Left lobe of liver (tissue), 2 donors: Measurements from ENCODE around the gene SPESP1. TPM values are rescaled to one million over a fixed set of nuclear protein-coding genes. Genes with fewer than 3 reads are reported as not detected.

Experiments
- ATAC-seq: fragments of 200-7000 bp; cut with Tn5 transposase; one replicate; pipeline ENCODE4 v1.9.1; 2020; ENCODE audit warnings: mild to moderate bottlenecking, moderate library complexity
- DNase-seq: peaks from one replicate; pipeline ENCODE4 v3.0.0-alpha.2; 2020; ENCODE audit warnings: low spot score
- total RNA-seq: library from RNA; stranded (reverse); gene quantifications from one replicate; pipeline ENCODE4 v1.2.1, GENCODE V29; 2021
- donor health status: DM: no; HTN: no; CAD: no; lungs with moderate emphysema.
- donor health status: DM: no; HTN: yes; CAD: no.

SPESP1 gene
- 0.48 TPM for total RNA-seq

DNA sequence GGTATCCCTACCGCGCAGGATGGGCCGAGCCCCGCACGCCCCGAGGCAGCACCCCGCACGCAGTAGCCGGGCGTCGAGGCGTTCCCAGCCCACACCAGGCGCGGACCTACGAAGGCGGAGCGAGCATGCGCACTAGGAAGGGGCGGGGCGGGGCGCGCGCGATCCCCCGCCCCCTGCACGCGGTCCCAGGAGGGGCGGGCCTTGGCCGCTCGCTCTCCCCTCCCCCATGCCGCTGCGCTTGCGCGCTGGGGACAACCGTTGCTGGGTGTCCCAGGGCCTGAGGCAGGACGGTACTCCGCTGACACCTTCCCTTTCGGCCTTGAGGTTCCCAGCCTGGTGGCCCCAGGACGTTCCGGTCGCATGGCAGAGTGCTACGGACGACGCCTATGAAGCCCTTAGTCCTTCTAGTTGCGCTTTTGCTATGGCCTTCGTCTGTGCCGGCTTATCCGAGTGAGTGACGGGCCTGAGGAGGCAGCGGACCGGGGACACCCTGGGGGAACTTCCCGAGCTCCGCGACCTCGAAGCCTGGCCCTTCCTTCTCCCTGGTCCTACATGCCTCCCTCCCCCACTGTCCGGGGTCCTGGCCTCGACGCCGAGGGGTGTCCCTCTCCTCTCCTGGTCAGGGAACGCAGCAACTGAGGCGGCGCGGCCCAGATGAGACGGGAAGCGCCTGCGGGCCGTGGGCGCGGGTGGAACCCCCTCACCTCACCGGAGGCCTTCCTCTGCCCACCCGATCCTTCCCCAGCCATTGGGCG is at the start of gene SPESP1:
TSS of gene SPESP1 (plus strand) at position 258 of the 755 bp plus-strand sequence. CDS start at position 387, 129 bp downstream.
- peak; percentile 96 for ATAC-seq
- DNase-seq: peak; percentile 78

DNA sequence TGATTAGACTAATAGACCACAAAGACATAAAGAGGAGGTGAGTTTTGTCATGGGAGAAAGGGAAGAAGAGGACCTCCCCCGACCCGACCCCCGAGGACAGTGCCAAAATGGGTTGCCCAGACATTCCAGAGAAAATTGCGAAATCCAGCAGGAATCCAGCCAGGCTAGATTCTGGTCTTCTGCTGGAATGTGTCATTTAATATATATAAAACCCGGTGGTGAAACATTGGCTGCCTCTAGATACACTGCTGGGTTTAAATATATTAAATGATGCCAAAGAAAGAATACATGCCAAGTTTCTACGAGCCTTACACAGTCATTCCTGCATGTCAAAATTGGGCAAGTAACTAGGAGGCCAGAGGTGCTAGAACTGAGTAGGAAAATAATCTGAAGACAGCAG is 45.3 kb upstream of the SPESP1 start:
- DNase-seq (no peak), ATAC-seq (no peak)

DNA sequence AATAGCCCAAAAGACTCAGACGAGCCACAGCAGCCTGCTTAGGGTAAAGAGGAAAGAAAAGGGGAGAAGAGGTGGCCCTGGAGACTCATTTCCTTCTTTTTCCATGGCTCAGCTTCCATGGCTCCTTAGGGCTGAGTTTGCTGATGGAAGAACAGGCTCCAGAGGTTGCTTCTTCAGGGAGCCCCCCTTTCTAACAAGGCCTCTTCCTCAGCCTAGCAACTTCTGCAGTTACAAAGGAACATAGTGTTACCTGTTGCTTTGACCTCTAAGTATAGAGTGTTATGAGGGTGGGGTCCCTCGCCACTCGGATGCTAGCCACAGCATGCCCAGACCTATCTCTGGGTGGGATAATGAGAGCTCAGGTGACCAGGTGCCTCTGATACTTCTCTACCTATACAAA is 43.2 kb upstream of the SPESP1 start:
- no peak for ATAC-seq
- no peak for DNase-seq

DNA sequence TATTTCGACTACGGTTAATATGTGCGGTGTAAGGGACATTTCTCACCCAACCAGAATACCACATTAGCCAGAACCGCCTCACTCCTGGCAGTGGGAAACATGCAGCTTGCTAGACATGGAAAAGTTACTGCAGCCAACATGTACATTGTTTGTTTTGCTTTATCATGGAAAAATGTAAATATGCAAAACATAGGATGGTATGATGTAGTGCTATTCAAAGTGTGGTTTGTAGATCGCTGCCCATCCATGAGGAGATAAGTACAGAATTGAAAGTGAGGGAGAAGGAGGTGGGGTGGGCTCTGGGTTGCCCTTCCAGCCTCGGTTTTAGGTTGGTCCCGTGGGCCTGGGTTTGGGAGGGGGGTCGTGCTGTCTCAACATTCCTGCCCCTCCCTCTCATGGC is 42.5 kb upstream of the SPESP1 start:
- ATAC-seq (no peak), DNase-seq (no peak)

DNA sequence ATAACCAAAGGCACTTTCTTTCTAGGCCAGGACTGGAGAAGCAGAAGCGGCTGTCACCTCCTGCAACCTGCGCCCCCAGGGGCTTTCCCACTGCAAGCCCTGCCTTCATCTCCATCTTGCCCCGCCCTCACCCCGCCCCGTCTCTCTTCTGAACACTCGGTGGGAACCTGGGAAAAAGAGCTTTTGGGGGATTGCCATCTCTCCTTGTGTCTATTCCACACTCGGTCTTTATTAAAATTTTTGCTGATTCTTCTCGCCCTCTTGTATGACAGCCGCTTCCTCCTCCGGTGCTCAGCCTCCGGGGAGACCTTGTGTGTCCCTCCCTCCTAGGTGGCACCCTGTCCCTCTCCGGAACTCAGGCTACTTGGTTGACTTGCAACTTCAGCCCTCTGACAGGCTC is 41.9 kb upstream of the SPESP1 start:
- DNase-seq: no peak
- no peak for ATAC-seq

DNA sequence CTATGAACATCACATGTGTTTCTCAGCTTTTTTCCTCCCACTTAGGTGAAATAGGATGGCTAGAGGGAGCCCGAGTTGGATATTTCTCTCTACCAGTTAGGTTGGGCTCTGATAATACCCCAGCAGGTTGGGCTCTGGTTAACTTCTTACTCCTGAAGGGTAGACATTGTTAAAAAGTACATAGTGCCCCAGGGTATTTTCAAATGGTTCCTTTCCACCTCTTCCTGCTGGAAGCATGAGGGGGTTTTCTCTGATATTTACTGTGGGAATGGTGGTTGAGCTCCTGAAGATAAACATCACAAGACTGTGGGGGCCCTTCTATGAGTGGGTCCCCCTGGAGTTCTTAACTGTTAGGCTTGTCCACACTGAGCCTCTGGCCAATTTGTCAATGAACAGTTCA is 36.1 kb upstream of the SPESP1 start:
- ATAC-seq (no peak), DNase-seq (no peak)

DNA sequence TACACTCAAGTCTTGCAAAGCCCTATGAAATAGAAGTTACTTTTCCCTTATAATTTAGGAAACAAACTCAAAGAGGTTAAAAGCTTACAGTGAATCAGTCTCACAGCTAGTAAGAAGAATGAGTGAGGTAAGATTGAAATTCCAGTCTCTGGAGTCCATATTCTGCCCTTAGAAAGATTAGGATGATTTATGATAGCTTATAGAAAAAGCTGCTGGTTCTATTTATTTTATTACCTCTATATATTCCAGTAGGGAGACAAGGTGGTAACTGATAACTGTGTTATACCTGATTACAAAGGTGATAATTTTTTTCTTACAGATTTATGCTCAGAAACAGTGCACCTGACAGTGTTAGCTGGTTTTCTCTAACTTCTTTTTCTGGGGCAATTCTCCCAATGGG is 34.1 kb upstream of the SPESP1 start:
- ATAC-seq: no peak
- DNase-seq: no peak

DNA sequence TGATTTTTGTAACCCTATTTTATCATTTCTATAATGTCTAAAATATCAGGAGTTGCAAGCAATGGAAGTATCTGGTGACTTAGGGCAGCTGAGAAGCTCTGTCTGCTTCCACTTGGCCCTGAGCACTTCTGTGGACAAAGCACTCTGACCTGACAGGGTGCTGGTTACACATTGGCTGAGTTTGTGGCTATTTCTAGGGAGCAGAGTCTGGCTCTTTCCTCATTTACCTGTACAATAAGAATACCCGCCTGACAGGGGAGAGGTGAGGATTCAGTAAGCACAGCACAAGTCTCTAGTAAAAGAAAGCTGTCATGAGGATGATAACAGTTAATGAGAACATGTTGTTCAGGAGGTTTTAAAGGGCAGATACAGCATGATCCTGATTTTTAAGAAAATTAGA is 33.3 kb upstream of the SPESP1 start:
- ATAC-seq (no peak), DNase-seq (no peak)

GRCh38 chr15:68900027-68900426 is 30.3 kb upstream of the SPESP1 start:
- ATAC-seq: no peak
- no peak for DNase-seq

DNA sequence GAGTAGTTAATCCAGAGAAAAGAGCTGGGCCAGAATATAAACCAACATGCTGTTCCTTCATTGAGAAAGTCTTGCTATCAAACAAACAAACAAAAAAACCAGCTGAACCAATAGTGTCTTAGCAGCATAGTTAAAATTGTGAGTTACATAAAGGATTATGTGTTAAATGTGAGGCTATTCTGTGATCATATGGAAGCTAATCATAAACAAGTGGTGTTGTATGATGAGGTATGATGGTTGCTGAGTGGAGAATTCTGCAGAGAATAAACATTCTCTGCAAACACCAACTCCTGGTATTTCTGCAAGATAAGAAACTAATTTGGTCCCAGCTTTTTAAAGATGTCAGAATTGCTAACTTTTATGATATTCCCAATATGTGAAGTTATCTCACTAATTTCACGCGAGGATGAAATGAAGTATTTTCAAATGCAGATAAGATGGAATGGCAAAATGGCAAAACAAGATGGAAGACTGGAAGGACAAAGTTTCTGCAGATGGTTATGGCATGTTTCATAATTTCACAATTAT is 22.9 kb upstream of the SPESP1 start:
- DNase-seq (no peak), ATAC-seq (no peak)

DNA sequence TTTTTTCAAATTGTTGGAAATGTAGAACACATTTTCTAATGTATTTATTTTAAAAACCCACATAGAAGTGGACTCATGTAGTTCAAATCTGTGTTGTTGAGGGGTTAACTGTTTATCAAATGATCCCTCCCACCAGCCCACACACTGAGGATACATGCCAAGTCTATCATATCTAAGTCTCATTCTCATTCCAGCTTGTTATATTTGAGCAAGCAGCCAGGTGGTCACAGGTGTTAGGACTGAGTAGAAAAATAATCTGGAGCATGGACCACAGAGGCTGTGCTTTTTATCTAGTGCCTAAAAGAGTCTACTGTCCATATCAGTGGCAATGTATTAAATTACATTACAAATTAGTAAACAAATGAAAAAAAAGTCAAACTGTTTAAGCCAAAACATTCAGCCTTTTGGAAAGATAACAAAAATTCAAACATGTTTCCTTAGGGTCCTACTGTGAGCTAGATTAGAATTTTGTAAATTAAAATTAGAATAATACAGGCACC is 20.7 kb upstream of the SPESP1 start:
- ATAC-seq (no peak), DNase-seq (no peak)

DNA sequence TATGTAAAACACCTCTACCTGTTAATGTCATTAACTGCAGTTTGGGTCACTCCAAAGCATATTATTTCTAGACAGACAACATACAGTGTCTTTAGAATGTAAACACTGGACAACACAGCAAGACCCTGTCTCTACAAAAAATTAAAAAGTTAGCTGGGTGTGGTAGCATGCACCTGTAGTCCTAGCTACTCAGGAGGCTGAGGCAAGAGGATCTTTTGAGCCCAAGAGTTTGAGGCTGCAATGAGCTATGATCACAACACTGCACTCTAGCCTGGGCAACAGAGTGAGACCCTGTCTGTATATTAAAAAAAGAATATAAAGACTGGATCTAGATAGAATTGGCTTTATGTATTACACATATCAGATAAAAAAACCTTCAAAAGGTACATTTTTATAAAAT is 20.0 kb upstream of the SPESP1 start:
- DNase-seq: no peak
- no peak for ATAC-seq

- DNase-seq: no peak
- no peak for ATAC-seq
These were observed 19.5 kb upstream of the SPESP1 start for GRCh38 chr15:68910816-68911215.

- DNase-seq: no peak
- no peak for ATAC-seq
These were observed 8.4 kb upstream of the SPESP1 start for GRCh38 chr15:68921926-68922325.

GRCh38 chr15:68924866-68925560 is 5.3 kb upstream of the SPESP1 start:
- DNase-seq (peak; percentile 68), ATAC-seq (peak; percentile 99)

- DNase-seq: no peak
- no peak for ATAC-seq
These were observed 2.7 kb downstream of the SPESP1 start for GRCh38 chr15:68933001-68933400.

DNA sequence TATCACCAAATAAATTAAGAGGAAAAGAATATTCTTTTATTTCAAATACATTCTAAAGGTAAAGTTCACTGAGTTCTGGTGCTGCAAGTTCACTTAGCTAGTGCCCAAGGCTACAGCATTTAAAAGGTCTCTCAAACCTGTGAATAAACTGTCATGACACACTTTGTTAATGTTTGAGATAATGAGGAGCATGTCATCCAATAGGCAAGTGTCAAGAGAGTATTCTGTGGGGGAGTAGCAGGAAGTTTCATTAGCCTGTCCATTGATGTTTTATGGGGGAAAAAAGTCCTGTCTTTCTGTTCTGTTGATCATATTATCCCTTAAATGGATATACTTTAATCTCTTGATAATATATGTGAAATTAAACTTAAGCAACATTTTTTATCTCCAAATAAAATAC is 4.0 kb downstream of the SPESP1 start:
- no peak for DNase-seq
- no peak for ATAC-seq

- DNase-seq: no peak
- no peak for ATAC-seq
These were observed 5.1 kb downstream of the SPESP1 start for GRCh38 chr15:68935400-68935937.

DNA sequence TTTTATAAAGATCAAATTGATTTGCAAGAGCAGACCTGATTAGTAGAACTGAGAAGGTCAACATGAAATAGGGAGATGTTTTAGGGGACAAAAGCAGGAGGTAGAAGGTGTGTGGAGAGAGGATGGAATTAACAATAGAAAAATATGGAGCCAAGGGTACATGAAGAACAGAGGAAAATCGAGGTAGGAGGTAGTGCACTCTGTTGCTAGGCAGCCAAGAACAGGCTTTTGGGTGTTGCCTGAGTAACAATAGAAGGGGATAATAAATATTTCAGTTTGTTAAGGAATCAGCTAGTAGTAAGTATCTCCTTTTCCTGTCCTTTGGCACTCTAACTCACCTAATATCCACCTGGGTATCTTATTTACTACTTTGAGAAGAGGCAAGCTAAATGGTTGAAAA is 9.2 kb downstream of the SPESP1 start:
- ATAC-seq (no peak), DNase-seq (no peak)

- ATAC-seq (no peak), DNase-seq (no peak)
These were observed 21.5 kb downstream of the SPESP1 start for GRCh38 chr15:68951813-68952212.

- no peak for DNase-seq
- ATAC-seq: no peak
These were observed 27.4 kb downstream of the SPESP1 start for GRCh38 chr15:68957696-68958095.

GRCh38 chr15:68958597-68958996 is 28.3 kb downstream of the SPESP1 start:
- no peak for DNase-seq
- no peak for ATAC-seq
